ENCODE results near the gene ZFHX2. TPM values are rescaled to one million over a fixed set of nuclear protein-coding genes. Genes with fewer than 3 reads are reported as not detected.

ZFHX2 gene
- total and polyA plus RNA-seq, 2 of the 13 experiments (the other 11 are each of a cell fraction or from before 2014, with no cell fraction given) = 0.17 to 0.44 TPM

DNA sequence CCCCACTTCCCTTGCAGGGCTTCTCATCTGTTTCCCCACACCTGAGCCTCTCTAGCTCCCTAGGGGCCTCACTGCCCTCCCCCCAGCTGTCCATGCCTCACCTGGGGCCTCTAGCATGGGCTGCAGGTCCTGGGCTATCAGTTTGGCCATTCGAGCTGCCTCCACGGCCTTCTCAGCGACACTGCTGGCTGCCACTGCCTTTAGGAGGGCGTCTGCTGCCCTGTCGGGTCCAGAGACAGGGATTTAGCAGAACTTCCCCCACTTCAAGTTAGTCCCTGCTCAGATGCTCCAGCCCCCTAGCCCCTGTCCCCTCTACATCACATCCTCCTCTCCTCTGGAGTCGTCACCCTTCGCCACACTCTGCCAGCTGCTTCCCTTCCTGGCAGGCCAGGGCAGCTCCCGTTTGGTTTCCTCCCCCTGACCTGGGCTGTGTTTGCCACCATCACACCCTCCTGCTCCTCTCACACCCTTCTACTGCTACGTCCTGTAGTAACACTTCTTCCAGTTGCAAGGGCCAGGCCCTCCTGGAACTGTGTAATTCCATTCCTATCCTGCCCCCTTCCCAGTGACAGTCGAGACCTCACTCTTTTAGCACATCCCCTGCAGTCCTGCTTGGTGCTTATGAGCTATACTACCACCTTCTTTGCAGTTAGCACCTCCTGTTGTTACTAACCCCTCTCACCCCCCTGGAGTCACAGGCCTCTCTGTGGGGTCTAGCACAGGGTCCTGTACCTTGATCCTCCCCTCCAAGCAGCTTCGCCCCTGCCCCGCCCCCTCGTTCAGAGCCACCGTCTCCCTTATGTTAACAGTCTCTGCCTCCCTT lies 20.3 kb upstream of the ZFHX2 start (continued):
- TF ChIP-seq, protein P1, sequence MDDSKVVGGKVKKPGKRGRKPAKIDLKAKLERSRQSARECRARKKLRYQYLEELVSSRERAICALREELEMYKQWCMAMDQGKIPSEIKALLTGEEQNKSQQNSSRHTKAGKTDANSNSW (CRISPR knock-in tag; IDR thresholded peaks at IDR 0.05; ENCODE audit: borderline replicate concordance) = no peak
- TF ChIP-seq, protein P2, sequence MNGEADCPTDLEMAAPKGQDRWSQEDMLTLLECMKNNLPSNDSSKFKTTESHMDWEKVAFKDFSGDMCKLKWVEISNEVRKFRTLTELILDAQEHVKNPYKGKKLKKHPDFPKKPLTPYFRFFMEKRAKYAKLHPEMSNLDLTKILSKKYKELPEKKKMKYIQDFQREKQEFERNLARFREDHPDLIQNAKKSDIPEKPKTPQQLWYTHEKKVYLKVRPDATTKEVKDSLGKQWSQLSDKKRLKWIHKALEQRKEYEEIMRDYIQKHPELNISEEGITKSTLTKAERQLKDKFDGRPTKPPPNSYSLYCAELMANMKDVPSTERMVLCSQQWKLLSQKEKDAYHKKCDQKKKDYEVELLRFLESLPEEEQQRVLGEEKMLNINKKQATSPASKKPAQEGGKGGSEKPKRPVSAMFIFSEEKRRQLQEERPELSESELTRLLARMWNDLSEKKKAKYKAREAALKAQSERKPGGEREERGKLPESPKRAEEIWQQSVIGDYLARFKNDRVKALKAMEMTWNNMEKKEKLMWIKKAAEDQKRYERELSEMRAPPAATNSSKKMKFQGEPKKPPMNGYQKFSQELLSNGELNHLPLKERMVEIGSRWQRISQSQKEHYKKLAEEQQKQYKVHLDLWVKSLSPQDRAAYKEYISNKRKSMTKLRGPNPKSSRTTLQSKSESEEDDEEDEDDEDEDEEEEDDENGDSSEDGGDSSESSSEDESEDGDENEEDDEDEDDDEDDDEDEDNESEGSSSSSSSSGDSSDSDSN (CRISPR knock-in tag; IDR thresholded peaks at IDR 0.05) = 0 out of 2 replicates have a peak, but pooled peaks have one; percentile 39
- TF ChIP-seq TOE1 (CRISPR knock-in tag; IDR thresholded peaks at IDR 0.05) = no peak
- TF ChIP-seq ZNF10 (CRISPR knock-in tag; IDR thresholded peaks at IDR 0.05; ENCODE audit: borderline replicate concordance, low read depth) = no peak
- 0 out of 2 replicates have a peak, but pooled peaks have one; percentile 19 for TF ChIP-seq ZNF788 (CRISPR knock-in tag; IDR thresholded peaks at IDR 0.05; ENCODE audit: borderline replicate concordance)
- TF ChIP-seq GTF3A (CRISPR knock-in tag; conservative IDR thresholded peaks at IDR 0.05) = no peak
- TF ChIP-seq, protein P3, sequence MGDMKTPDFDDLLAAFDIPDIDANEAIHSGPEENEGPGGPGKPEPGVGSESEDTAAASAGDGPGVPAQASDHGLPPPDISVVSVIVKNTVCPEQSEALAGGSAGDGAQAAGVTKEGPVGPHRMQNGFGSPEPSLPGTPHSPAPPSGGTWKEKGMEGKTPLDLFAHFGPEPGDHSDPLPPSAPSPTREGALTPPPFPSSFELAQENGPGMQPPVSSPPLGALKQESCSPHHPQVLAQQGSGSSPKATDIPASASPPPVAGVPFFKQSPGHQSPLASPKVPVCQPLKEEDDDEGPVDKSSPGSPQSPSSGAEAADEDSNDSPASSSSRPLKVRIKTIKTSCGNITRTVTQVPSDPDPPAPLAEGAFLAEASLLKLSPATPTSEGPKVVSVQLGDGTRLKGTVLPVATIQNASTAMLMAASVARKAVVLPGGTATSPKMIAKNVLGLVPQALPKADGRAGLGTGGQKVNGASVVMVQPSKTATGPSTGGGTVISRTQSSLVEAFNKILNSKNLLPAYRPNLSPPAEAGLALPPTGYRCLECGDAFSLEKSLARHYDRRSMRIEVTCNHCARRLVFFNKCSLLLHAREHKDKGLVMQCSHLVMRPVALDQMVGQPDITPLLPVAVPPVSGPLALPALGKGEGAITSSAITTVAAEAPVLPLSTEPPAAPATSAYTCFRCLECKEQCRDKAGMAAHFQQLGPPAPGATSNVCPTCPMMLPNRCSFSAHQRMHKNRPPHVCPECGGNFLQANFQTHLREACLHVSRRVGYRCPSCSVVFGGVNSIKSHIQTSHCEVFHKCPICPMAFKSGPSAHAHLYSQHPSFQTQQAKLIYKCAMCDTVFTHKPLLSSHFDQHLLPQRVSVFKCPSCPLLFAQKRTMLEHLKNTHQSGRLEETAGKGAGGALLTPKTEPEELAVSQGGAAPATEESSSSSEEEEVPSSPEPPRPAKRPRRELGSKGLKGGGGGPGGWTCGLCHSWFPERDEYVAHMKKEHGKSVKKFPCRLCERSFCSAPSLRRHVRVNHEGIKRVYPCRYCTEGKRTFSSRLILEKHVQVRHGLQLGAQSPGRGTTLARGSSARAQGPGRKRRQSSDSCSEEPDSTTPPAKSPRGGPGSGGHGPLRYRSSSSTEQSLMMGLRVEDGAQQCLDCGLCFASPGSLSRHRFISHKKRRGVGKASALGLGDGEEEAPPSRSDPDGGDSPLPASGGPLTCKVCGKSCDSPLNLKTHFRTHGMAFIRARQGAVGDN (CRISPR knock-in tag; IDR thresholded peaks at IDR 0.05) = peak; percentile 50; the same call in 1 of the 2 replicates
- no peak for TF ChIP-seq CBX2 (IDR thresholded peaks at IDR 0.05; ENCODE audit: low read depth, low read length)
- TF ChIP-seq CBX2 (CRISPR knock-in tag; IDR thresholded peaks at IDR 0.05; ENCODE audit: low read depth) = no peak
- peak; percentile 45 for TF ChIP-seq ASH2L (IDR thresholded peaks at IDR 0.05; ENCODE audit: insufficient read length, low read depth, low read length)
- no peak for TF ChIP-seq HNRNPK (IDR thresholded peaks at IDR 0.05; ENCODE audit: low read depth, low read length, poor library complexity, severe bottlenecking)
- TF ChIP-seq ZNF225 (CRISPR knock-in tag; IDR thresholded peaks at IDR 0.05) = peak; percentile 77; the same call in 1 of the 2 replicates
- TF ChIP-seq POLR2A (IDR thresholded peaks at IDR 0.05; ENCODE audit: insufficient read depth in 1 of 2, low read depth in 2 of 2, low read length in 2 of 2) = no peak
- TF ChIP-seq, protein P4, sequence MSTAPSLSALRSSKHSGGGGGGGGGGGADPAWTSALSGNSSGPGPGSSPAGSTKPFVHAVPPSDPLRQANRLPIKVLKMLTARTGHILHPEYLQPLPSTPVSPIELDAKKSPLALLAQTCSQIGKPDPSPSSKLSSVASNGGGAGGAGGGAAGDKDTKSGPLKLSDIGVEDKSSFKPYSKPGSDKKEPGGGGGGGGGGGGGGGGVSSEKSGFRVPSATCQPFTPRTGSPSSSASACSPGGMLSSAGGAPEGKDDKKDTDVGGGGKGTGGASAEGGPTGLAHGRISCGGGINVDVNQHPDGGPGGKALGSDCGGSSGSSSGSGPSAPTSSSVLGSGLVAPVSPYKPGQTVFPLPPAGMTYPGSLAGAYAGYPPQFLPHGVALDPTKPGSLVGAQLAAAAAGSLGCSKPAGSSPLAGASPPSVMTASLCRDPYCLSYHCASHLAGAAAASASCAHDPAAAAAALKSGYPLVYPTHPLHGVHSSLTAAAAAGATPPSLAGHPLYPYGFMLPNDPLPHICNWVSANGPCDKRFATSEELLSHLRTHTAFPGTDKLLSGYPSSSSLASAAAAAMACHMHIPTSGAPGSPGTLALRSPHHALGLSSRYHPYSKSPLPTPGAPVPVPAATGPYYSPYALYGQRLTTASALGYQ (CRISPR knock-in tag; IDR thresholded peaks at IDR 0.05) = no peak
- 0 out of 2 replicates have a peak, but pooled peaks have one; percentile 15 for TF ChIP-seq ZFY (CRISPR knock-in tag; IDR thresholded peaks at IDR 0.05)
- TF ChIP-seq, protein P5, sequence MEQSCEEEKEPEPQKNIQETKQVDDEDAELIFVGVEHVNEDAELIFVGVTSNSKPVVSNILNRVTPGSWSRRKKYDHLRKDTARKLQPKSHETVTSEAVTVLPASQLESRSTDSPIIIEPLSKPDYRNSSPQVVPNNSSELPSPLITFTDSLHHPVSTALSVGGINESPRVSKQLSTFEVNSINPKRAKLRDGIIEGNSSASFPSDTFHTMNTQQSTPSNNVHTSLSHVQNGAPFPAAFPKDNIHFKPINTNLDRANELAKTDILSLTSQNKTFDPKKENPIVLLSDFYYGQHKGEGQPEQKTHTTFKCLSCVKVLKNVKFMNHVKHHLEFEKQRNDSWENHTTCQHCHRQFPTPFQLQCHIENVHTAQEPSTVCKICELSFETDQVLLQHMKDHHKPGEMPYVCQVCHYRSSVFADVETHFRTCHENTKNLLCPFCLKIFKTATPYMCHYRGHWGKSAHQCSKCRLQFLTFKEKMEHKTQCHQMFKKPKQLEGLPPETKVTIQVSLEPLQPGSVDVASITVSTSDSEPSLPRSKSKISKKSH (CRISPR knock-in tag; IDR thresholded peaks at IDR 0.05; ENCODE audit: borderline replicate concordance) = peak; percentile 66; the same call in 1 of the 2 replicates
- TF ChIP-seq NRL (CRISPR knock-in tag; IDR thresholded peaks at IDR 0.05; ENCODE audit: borderline replicate concordance) = peak; percentile 70
- 0 out of 2 replicates have a peak, but pooled peaks have one; percentile 59 for TF ChIP-seq NFKB2 (CRISPR knock-in tag; IDR thresholded peaks at IDR 0.05; ENCODE audit: borderline replicate concordance)

Measured in HepG2 (cell line).